NT2/D1 (cell line): ENCODE data around the gene TMEM205.

Experiments
- YY1 ChIP-seq: IDR thresholded peaks from 2 replicates; pipeline ENCODE4 v1.6.1; 2011; ENCODE audit not compliant: insufficient read length, insufficient read depth
- ZNF274 ChIP-seq: IDR thresholded peaks from 2 replicates; pipeline ENCODE4 v1.6.1; 2011; ENCODE audit warnings: mild to moderate bottlenecking, low read depth, low read length

- TF ChIP-seq ZNF274 (no peak), YY1 (no peak)
These were observed 9.3 kb upstream of the TMEM205 start, which contains the start of gene PLPPR2 for GRCh38 chr19:11355160-11356073.
